ENCODE measurements around the gene DLAT.
A peak's percentile ranks its signal among the peaks of the same experiment; 100 is the strongest.

DNA sequence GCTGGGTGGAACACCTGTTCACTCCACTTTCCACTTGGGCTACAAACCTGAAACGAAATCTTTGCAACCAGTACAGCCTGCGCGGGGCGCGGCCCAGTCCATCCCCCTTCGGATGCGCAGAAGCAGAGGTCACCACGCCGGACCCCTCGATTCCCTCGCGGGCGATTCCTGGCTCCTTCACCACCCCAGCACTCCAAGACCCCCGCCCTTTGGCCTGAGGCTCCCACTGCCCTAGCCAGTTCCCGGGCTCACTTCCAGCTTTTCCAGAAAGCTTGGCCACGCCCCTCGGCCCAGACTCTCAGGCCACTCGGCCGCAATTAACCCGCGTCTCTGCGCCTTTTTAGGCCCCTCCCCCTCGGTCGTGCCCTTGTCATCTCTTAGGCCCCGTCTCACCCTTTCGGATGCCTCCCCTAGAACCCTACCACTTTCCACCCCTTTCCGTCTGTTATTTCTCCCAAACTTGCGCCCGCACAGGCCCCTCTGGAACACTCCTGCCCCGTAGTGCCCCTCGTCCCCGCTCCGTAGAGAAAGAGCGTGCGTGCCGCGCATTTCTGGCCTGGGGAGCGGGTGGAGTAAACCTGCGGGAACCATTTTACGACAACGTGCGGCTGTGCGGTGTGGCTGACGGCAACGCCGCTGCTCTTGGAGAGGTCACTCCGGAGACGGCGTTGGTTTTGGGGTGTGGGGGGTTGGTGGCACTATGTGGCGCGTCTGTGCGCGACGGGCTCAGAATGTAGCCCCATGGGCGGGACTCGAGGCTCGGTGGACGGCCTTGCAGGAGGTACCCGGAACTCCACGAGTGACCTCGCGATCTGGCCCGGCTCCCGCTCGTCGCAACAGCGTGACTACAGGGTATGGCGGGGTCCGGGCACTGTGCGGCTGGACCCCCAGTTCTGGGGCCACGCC, at the start of gene DLAT:
- TF ChIP-seq, protein P1, sequence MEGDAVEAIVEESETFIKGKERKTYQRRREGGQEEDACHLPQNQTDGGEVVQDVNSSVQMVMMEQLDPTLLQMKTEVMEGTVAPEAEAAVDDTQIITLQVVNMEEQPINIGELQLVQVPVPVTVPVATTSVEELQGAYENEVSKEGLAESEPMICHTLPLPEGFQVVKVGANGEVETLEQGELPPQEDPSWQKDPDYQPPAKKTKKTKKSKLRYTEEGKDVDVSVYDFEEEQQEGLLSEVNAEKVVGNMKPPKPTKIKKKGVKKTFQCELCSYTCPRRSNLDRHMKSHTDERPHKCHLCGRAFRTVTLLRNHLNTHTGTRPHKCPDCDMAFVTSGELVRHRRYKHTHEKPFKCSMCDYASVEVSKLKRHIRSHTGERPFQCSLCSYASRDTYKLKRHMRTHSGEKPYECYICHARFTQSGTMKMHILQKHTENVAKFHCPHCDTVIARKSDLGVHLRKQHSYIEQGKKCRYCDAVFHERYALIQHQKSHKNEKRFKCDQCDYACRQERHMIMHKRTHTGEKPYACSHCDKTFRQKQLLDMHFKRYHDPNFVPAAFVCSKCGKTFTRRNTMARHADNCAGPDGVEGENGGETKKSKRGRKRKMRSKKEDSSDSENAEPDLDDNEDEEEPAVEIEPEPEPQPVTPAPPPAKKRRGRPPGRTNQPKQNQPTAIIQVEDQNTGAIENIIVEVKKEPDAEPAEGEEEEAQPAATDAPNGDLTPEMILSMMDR (IDR thresholded peaks at IDR 0.05): no peak
- peak in 1 of 2 donors; percentile 73 for TF ChIP-seq POLR2A (IDR thresholded peaks at IDR 0.05)
